ENCODE results near the gene KLF12.
A peak's percentile ranks its signal among the peaks of the same experiment; 100 is the strongest.

KLF12 gene

DNA sequence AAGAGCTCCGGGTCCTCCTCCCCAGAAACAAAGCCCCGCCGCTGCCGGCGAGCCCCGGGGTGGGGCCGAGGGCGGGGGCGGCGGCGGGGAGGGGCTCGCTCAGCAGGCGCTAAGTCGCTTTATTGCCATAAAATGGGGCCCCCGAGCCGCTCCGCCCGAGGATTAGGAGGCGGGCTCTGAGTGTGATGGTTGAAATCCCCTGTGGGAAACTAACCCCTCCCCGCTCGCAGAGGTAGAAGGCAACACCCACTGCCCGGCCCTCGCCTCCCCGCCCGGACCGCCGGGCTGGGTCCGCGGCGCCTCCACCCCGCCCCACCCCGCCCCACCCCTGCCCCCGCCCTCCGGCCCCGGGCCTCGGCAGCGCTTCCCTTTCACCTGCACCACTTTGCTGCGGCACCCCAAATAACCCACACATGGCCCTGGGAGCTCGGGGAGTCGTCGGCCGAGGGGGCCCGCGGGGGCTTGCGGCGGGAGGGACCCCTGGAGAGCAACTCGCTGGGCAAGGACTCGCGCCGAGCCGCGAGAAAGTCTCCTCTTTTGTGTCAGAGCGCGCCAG lies at the start of gene KLF12:
TSS of gene KLF12 (minus strand) at position 184 of the 556 bp plus-strand sequence.
- DNase-seq: peak; percentile 8 to 29

GRCh38 chr13:74182491-74182890 lies 48.3 kb upstream of the KLF12 start:
- DNase-seq: no peak

DNA sequence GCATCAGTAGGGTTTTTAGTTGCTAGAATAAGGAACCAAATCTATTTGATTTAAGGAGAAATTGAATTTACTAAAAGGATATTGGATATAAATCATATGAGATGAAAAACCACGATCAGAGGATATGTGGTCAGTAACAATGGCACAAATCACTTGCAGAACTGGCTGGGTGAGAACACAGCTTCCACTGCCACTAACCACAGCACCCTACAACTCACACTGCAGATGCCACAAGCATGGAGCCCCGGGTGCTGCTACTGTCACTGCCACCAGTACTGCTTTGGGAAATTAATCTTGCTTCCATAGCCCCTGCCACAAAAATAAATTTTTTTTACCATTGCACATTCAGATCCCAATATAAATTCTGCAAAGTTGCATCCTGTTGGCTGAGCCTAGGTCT lies 40.6 kb upstream of the KLF12 start:
- DNase-seq: no peak

- no peak for DNase-seq
Observed at GRCh38 chr13:74173822-74174221, 39.6 kb upstream of the KLF12 start.

- no peak for DNase-seq
Observed at GRCh38 chr13:74171641-74172040, 37.4 kb upstream of the KLF12 start.

GRCh38 chr13:74169676-74170075 lies 35.5 kb upstream of the KLF12 start:
- no peak for DNase-seq

DNA sequence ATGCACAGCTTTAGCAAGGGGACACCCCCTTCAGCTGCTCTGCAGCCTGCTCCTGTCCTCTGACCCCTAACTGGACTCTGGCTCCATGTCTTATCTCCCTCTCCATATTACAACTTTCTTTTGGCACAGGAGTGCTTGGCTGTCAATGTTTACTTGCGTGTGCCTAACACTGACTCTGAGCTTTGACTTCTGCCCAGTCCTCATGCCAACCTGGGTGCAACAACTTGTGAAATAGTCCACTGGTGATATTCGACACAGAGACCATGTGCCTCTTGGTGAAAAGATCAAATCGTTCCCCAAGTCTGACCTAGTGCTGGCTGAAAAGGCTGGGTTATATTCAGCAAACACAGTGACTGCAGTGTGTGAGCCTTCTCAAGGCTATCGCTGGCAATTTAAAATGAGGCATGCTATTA lies 34.1 kb upstream of the KLF12 start:
- DNase-seq: no peak

- no peak for DNase-seq
Observed at GRCh38 chr13:74166261-74167004, 32.2 kb upstream of the KLF12 start.

DNA sequence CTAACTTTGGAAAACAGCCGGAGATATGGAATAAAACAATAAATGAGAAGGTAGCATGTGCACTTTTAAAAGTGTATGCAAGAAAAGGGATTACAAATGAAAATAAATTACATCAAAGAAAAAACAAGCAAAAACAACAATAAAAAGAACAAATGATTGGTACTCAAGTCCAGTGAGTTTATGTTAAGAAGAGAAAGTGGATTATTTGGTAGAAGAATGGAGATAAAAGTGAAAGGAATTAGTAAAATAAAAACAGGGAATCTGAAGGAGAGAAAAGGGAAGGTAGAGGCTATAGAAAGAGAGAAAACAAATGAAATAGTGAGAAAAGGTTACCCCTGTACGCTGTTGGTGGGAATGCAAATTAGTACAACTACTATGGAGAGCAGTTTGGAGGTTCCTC lies 28.6 kb upstream of the KLF12 start:
- DNase-seq: no peak

- DNase-seq: no peak
Observed at GRCh38 chr13:74162135-74162534, 27.9 kb upstream of the KLF12 start.

GRCh38 chr13:74158571-74159352 lies 24.6 kb upstream of the KLF12 start:
- no peak for DNase-seq

DNA sequence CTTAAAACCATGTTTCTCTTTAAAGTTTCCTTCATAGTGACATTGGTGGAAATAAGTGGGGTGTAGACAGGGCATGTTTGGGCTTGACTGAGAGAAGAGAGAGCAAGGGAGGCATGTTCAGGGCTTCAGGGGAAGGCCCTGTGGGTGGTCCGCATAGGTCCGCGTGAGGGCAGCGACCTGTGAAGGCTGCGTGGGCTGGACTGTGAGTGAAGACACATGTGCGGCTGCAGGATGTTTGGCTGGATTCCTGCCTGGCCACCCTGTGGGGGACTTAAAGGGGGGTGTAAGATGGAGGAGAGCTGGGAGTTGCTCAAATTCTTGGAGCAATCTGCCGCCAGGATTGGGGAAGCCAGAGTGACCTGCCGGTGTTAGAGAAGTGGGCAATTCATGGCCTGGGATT lies 23.8 kb upstream of the KLF12 start:
- no peak for DNase-seq

- no peak for DNase-seq
Observed at GRCh38 chr13:74154981-74155380, 20.8 kb upstream of the KLF12 start.

DNA sequence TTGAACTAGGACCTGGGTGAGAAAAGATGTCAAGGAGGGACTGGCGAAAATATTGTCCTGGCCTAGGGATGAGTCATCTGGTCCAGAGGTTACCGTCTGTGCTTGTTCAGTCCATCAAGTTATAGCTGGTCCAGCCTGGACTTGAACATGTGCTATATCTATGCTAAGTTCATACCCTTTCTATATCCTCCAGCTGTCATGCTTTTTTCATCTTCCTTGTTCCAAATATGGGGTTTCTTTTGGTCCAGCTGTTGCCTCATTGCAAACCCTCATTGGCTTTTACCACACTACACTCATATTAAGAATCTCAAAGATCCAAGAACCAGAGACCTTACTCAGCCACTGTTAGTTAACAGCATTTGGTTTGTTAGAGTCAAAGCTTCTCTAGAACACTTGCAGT lies 19.1 kb upstream of the KLF12 start:
- DNase-seq: no peak

DNA sequence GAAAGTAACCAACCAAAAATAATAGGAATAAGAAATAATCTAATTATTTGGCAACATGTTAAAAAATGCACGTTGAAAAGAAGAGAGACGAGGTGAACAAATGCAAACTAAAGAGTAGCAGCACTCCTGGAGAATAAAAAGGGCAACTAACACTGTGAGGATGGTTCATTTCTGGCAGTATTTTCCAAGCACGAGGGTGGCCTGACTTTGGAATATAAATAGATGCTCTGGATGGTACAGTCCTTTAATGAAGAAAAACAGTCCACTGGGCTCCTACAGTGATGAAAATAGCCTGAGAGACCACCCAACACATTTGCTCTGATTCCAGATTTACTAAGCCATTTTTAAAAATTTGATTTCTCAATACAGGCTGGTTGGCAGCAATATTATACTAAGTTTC lies 17.7 kb upstream of the KLF12 start:
- DNase-seq: no peak

- DNase-seq: no peak
Observed at GRCh38 chr13:74148352-74148751, 14.1 kb upstream of the KLF12 start.

DNA sequence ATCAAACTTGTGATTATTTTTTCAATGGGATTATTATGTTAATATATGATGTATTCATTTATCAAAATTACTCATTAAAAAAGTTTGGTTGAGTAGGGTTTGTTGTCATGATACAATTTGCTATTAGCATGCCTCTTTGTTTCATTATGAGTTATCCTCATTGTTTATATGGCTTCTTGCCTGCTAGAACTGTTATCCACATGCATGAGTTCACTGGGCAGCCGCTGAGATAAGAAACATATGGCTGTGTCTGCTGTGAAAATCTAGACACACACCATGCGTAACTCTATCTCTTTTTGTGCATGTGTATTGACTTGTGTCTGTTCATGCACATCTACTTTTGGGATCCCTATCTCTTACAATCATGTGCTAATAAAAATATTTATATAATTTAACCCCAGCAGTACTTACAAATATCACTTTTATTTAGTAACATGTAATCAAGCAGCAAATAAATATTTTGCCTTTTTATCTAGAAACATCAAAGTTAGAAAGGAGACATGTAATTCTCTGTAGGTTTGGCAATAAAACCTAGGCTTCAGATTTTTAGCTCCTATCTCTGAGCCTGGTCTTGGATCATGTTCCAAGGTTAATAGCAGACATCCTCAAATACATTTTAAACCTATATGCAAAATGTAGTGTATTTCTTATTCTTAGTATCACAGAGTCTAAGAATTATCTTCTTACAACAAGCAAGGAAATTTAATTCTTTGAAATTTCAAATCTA lies 11.2 kb upstream of the KLF12 start:
- DNase-seq: no peak

DNA sequence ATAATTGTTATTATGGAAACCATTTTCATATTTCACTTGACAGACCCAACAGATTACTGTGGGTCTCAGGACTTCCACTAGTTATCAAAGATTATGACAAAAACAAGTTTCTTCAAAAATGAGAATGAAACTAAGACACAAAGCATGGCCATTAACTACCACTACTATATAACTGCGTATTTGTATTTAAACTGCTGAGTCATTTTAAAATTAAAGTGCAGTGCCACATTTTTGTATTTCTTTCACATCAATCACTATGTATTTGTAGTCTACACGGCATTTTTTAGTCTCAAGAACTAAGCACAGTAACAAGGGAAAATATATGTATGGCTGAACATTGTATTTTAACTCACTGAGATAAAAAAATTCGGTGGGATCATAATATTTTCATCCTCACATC lies 10.1 kb upstream of the KLF12 start:
- DNase-seq: no peak

GRCh38 chr13:74142257-74142656 lies 8.1 kb upstream of the KLF12 start:
- DNase-seq: no peak

- DNase-seq: no peak
Observed at GRCh38 chr13:74138241-74138640, 4.0 kb upstream of the KLF12 start.

DNA sequence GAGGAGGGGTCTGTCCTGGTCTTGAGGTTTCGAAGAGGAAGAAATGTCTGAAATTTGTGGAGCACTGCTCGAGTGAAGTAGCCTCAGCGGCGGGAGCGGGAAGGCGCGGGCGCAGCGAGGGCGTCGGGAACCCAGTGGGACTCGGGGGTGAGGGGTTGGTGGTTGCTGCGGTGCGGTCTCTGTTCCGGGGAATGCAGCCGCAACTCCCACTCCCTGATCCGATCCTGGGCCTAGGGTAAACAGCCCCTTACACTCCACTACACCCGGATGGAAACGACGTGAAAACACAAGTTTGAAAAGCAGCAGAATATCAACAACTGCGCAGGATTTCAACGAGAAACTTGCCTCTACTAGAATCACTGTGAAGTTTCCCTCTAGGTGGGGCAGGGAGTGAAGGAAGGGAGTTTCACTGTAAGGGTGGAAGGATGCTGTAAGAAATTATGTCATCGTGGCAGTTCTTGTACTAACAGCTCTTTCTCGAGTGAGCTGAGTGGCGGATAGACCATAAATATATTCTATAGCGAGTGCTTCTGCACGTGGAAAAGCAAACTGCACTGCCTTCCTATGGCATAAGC lies 2.0 kb upstream of the KLF12 start:
- DNase-seq: peak in 1 of 2 donors; percentile 8

DNA sequence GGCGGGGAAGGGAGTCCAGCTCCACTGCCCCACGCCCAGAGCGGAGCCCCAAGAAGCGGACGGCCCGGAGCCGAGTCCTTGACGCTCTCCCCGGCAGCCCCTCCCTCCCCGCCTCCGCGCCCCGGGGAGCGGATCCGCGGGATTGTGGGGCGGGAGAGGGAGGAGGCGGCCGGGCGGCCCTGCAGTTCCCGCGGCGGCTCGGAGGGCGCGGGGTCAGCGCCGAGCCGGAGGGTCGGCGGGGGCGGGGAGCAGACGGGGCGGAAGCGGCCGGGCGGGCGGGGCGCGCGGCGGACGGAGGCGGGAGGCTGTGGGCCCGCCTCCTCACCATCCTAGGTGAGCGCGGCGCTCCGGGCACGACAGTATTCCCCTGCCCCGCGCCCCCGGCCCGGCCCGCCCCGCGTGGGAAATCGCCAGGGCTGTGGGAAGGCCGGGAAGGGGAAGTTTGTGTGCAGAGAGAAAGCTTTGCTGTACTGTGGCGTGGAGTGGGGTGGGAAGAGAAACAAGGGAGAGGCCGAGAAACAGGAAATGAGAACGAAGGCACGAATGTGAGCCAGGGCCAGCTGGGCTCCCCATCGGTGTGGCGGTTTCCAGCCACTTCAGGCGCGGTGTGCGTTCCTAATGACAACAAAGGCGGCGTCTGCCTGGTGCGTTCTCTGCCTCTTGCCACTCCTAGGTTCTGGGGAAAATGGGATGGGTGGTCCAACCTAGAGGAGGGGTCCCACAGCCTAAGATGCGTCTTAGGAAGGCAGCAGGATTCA lies 1.3 kb upstream of the KLF12 start:
- peak; percentile 38 to 57 for DNase-seq

All from inflammatory macrophage treated with lipopolysaccharide for 1 hour (primary cell).